PC-3 (cell line): ENCODE data around the gene GPS1.

Source experiments
- EZH2 ChIP-seq: fragments of 300-600 bp; sonication (generic); IDR thresholded peaks from one replicate; pipeline ENCODE4 v1.6.1; 2017; ENCODE audit warnings: antibody characterized with exemption, mild to moderate bottlenecking, low read length; ENCODE audit not compliant: unreplicated experiment
- EZH2phosphoT487 ChIP-seq: fragments of 300-600 bp; sonication (generic); IDR thresholded peaks from 2 replicates; pipeline ENCODE4 v1.6.1; 2018; ENCODE audit warnings: mild to moderate bottlenecking, antibody characterized with exemption, low read length, borderline replicate concordance
- TF ChIP-seq, protein P1 (sequence below): fragments of 300-600 bp; sonication (generic); conservative IDR thresholded peaks from 2 replicates; pipeline ENCODE4 v1.5.1; 2017; ENCODE audit warnings: antibody characterized with exemption, low read depth, mild to moderate bottlenecking, low read length

GRCh38 chr17:82034371-82035011 is 17.2 kb upstream of the GPS1 start:
- TF ChIP-seq, protein P1, sequence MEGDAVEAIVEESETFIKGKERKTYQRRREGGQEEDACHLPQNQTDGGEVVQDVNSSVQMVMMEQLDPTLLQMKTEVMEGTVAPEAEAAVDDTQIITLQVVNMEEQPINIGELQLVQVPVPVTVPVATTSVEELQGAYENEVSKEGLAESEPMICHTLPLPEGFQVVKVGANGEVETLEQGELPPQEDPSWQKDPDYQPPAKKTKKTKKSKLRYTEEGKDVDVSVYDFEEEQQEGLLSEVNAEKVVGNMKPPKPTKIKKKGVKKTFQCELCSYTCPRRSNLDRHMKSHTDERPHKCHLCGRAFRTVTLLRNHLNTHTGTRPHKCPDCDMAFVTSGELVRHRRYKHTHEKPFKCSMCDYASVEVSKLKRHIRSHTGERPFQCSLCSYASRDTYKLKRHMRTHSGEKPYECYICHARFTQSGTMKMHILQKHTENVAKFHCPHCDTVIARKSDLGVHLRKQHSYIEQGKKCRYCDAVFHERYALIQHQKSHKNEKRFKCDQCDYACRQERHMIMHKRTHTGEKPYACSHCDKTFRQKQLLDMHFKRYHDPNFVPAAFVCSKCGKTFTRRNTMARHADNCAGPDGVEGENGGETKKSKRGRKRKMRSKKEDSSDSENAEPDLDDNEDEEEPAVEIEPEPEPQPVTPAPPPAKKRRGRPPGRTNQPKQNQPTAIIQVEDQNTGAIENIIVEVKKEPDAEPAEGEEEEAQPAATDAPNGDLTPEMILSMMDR: no peak
- TF ChIP-seq EZH2phosphoT487 (no peak), EZH2 (no peak)
